ENCODE measurements around the gene S100B. TPM values are rescaled to one million over a fixed set of nuclear protein-coding genes. Genes with fewer than 3 reads are reported as not detected.

Gene S100B
- total and polyA plus RNA-seq, 9 of the 15 experiments (the other 6 are each of a cell fraction or from before 2014, with no cell fraction given): not detected

GRCh38 chr21:46627726-46628125 lies 22.8 kb upstream of the S100B start (continued):
- TF ChIP-seq EGR1 (conservative IDR thresholded peaks at IDR 0.05): no peak
- no peak for TF ChIP-seq RHOXF2B (CRISPR knock-in tag; conservative IDR thresholded peaks at IDR 0.05)
- TF ChIP-seq JUN (IDR thresholded peaks at IDR 0.05; ENCODE audit: borderline replicate concordance, low read depth, low read length): no peak
- TF ChIP-seq JUN (CRISPR knock-in tag; IDR thresholded peaks at IDR 0.05; ENCODE audit: borderline replicate concordance): no peak
- no peak for TF ChIP-seq FOXK2 (conservative IDR thresholded peaks at IDR 0.05 in 1 of 2, IDR thresholded peaks at IDR 0.05 in 1 of 2; ENCODE audit: low read depth in 2 of 2)
- no peak for TF ChIP-seq TAF9B (IDR thresholded peaks at IDR 0.05; ENCODE audit: partially characterized antibody)

- H3K4me2 ChIP-seq (ENCODE audit: insufficient read depth, low read length): no peak overlapping the region
- no TSS peak for BruUV-seq (replicated peaks)
- H3K4me3 ChIP-seq: no peak overlapping the region
- no peaks in the 10 kb centered on the region for H3K9me1 ChIP-seq (ENCODE audit: control insufficient read depth, insufficient read depth, low read length)
- peaks cover 5% of the 10 kb centered on the region; the same call in 1 of the 2 replicates for H3K9me3 ChIP-seq (replicated peaks; ENCODE audit: control insufficient read depth, insufficient read depth, low read depth, low read length)
- TF ChIP-seq TRIM25 (IDR thresholded peaks at IDR 0.05; ENCODE audit: borderline replicate concordance) (no peak), ZNF766 (CRISPR knock-in tag; conservative IDR thresholded peaks at IDR 0.05) (0 out of 2 replicates have a peak, but pooled peaks have one; percentile 29)
- no peaks in the 10 kb centered on the region for H3K79me2 ChIP-seq (ENCODE audit: control insufficient read depth, insufficient read depth, low read length)
- FAIRE-seq (no peak), ATAC-seq (peak; percentile 28; the same call in 1 of the 3 replicates), DNase-seq (ENCODE audit: extremely low read depth in 1 of 4, low spot score in 3 of 4) (no peak)
- H3K36me3 ChIP-seq (ENCODE audit: control insufficient read depth, insufficient read depth, low read length): no peaks in the 10 kb centered on the region
- H3K4me1 ChIP-seq (replicated peaks in 1 of 2; ENCODE audit: control insufficient read depth in 2 of 2, insufficient read depth in 2 of 2, low read length in 2 of 2): peaks cover 0 to 6% of the 10 kb centered on the region in 2 experiments; a peak in 3 of 5 replicates
- ChIA-PET CTCF (ENCODE audit: low intra/inter-chr PET ratio) (no interaction called here), POLR2A (interaction anchor here (0.7 to 1.1 kb wide), 2 partner anchors 9 to 25 kb away, joined by 3 to 4 read pairs; partner anchors contain the start of gene PRMT2)
- H4K20me1 ChIP-seq (replicated peaks; ENCODE audit: control insufficient read depth, insufficient read depth, low read length): no peaks in the 10 kb centered on the region
- H3K27me3 ChIP-seq (ENCODE audit: control insufficient read depth in 2 of 2, insufficient read depth in 2 of 2, low read length in 2 of 2): peaks cover 0 to 17% of the 10 kb centered on the region in 2 experiments; a peak in 3 of 5 replicates
- in situ Hi-C loops (cut with MboI): no loop called here
- WGBS (ENCODE audit: insufficient coverage, low coverage, missing lambda C conversion rate): 8% methylated on average over 6 of the region's 6 CpGs
- H2AFZ ChIP-seq (ENCODE audit: low read depth, low read length): no peak overlapping the region
- H3K27ac ChIP-seq (ENCODE audit: extremely low read depth, low read depth, low read length): no peak overlapping the region
- intact Hi-C loops (cut with micrococcal nuclease): no loop called here
- H3K9ac ChIP-seq (ENCODE audit: insufficient read depth in 1 of 2, low read depth in 2 of 2, low read length in 2 of 2): no peak overlapping the region
Observed at GRCh38 chr21:46626975-46627501, 22.2 kb upstream of the S100B start.

All from K562 (cell line).